SK-N-SH treated with all-trans-retinoic acid at 6 μM for 48 hours (cell line): ENCODE data around the gene KIAA1586.

Experiments used
- ISL1 ChIP-seq: fragments of 250-450 bp; sonication (Bioruptor Pico); IDR thresholded peaks from 2 replicates; pipeline ENCODE4 v2.1.2; 2022; ENCODE audit warnings: mild to moderate bottlenecking, moderate library complexity
- POU6F1 ChIP-seq: fragments of 250-450 bp; sonication (Bioruptor Pico); IDR thresholded peaks from 2 replicates; pipeline ENCODE4 v1.8.0; 2021; ENCODE audit warnings: low read depth, mild to moderate bottlenecking, moderate library complexity, borderline replicate concordance
- SNAI2 ChIP-seq: fragments of 250-450 bp; sonication (Bioruptor Pico); IDR thresholded peaks from 2 replicates; pipeline ENCODE4 v1.5.0; 2020; ENCODE audit warnings: mild to moderate bottlenecking, moderate library complexity
- TOX ChIP-seq: fragments of 250-450 bp; sonication (Bioruptor Pico); IDR thresholded peaks from 2 replicates; pipeline ENCODE4 v1.8.0; 2021; ENCODE audit warnings: mild to moderate bottlenecking, moderate library complexity, borderline replicate concordance
- ZC3H10 ChIP-seq: fragments of 250-450 bp; sonication (Bioruptor Pico); IDR thresholded peaks from 2 replicates; pipeline ENCODE4 v1.5.1; 2021; ENCODE audit warnings: mild to moderate bottlenecking, moderate library complexity
- ZFP3 ChIP-seq: fragments of 250-450 bp; sonication (Bioruptor Pico); IDR thresholded peaks from 2 replicates; pipeline ENCODE4 v1.5.0; 2020; ENCODE audit warnings: mild to moderate bottlenecking, moderate library complexity
- ZFP30 ChIP-seq: fragments of 450-650 bp; formaldehyde crosslinking; IDR thresholded peaks from 2 replicates; pipeline ENCODE4 v1.5.0; 2022; ENCODE audit warnings: mild to moderate bottlenecking, moderate library complexity
- ZNF8 ChIP-seq: fragments of 450-650 bp; formaldehyde crosslinking; IDR thresholded peaks from 2 replicates; pipeline ENCODE4 v1.5.0; 2020; ENCODE audit warnings: mild to moderate bottlenecking, moderate library complexity

- no peak for TF ChIP-seq ZFP3
- no peak for TF ChIP-seq ZC3H10
- TF ChIP-seq ZFP30: no peak
- no peak for TF ChIP-seq SNAI2 (CRISPR knock-in tag)
- TF ChIP-seq TOX (CRISPR knock-in tag): no peak
- no peak for TF ChIP-seq POU6F1 (CRISPR knock-in tag)
- no peak for TF ChIP-seq ZNF8 (CRISPR knock-in tag)
- no peak for TF ChIP-seq ISL1 (CRISPR knock-in tag)
Measured at GRCh38 chr6:57019434-57019833, 27.1 kb upstream of the KIAA1586 start.
